Endothelial cell (in vitro differentiated cells): ENCODE results near the gene NDN. TPM values are rescaled to one million over a fixed set of nuclear protein-coding genes. Genes with fewer than 3 reads are reported as not detected.

Experiments
- DNase-seq: peaks from one replicate; pipeline ENCODE4 v3.0.0; 2021; ENCODE audit warnings: low spot score
- H3K27ac Mint-ChIP-seq: one replicate; pipeline ENCODE4 v1.8.0; 2021; ENCODE audit warnings: mixed read lengths, inconsistent platforms; ENCODE audit not compliant: unreplicated experiment
- H3K27me3 Mint-ChIP-seq: one replicate; pipeline ENCODE4 v1.8.0; 2021; ENCODE audit warnings: mild to moderate bottlenecking, moderate library complexity, mixed read lengths, inconsistent platforms; ENCODE audit not compliant: unreplicated experiment
- H3K36me3 Mint-ChIP-seq: one replicate; pipeline ENCODE4 v1.8.0; 2021; ENCODE audit warnings: mild to moderate bottlenecking, low read depth, mixed read lengths, inconsistent platforms; ENCODE audit not compliant: unreplicated experiment
- H3K4me1 Mint-ChIP-seq: one replicate; pipeline ENCODE4 v1.8.0; 2021; ENCODE audit warnings: mild to moderate bottlenecking, mixed read lengths, inconsistent platforms; ENCODE audit not compliant: unreplicated experiment
- H3K4me3 Mint-ChIP-seq: one replicate; pipeline ENCODE4 v1.8.0; 2021; ENCODE audit warnings: mild to moderate bottlenecking, mixed read lengths, inconsistent platforms; ENCODE audit not compliant: unreplicated experiment
- H3K9me3 Mint-ChIP-seq: one replicate; pipeline ENCODE4 v1.8.0; 2021; ENCODE audit warnings: mixed read lengths, inconsistent platforms; ENCODE audit not compliant: unreplicated experiment
- total RNA-seq: library from RNA; stranded (reverse); fragmentation: NEBNext Ultra II Directional; extraction: Animal tissue kit (Norgen Biotek cat#: 25700); gene quantifications from one replicate; pipeline ENCODE4 v1.2.1, GENCODE V29; 2021; ENCODE audit not compliant: unreplicated experiment
- TF ChIP-seq, protein P1 (sequence below): fragments of 200-600 bp; sonication (generic); IDR thresholded peaks from one replicate; pipeline ENCODE4 v1.5.0; 2021; ENCODE audit warnings: antibody characterized with exemption; ENCODE audit not compliant: unreplicated experiment

The NDN gene
- total RNA-seq, 1 donor from 2014 or later, result 54.7 TPM

DNA sequence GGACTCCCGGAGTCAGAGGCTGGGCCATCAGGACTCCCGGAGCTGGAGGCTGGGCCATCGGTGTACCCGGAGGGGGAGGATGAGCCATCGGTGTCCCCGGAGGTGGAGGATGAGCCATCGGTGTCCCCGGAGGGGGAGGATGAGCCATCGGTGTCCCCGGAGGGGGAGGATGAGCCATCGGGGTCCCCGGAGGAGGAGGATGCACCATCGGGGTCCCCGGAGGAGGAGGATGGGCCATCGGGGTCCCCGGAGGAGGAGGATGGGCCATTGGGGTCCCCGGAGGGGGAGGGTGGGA is 40.2 kb downstream of the NDN start:
- Mint-ChIP-seq H3K9me3 (peaks cover 7% of the 10 kb centered on the region), H3K4me1 (peaks cover 6% of the 10 kb centered on the region), H3K36me3 (peaks cover 5% of the 10 kb centered on the region), H3K27ac (no peak overlapping the region), H3K27me3 (peaks cover 1% of the 10 kb centered on the region), H3K4me3 (peak overlapping the region; percentile 85)
- DNase-seq, result no peak
- TF ChIP-seq, protein P1, sequence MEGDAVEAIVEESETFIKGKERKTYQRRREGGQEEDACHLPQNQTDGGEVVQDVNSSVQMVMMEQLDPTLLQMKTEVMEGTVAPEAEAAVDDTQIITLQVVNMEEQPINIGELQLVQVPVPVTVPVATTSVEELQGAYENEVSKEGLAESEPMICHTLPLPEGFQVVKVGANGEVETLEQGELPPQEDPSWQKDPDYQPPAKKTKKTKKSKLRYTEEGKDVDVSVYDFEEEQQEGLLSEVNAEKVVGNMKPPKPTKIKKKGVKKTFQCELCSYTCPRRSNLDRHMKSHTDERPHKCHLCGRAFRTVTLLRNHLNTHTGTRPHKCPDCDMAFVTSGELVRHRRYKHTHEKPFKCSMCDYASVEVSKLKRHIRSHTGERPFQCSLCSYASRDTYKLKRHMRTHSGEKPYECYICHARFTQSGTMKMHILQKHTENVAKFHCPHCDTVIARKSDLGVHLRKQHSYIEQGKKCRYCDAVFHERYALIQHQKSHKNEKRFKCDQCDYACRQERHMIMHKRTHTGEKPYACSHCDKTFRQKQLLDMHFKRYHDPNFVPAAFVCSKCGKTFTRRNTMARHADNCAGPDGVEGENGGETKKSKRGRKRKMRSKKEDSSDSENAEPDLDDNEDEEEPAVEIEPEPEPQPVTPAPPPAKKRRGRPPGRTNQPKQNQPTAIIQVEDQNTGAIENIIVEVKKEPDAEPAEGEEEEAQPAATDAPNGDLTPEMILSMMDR, result no peak

DNA sequence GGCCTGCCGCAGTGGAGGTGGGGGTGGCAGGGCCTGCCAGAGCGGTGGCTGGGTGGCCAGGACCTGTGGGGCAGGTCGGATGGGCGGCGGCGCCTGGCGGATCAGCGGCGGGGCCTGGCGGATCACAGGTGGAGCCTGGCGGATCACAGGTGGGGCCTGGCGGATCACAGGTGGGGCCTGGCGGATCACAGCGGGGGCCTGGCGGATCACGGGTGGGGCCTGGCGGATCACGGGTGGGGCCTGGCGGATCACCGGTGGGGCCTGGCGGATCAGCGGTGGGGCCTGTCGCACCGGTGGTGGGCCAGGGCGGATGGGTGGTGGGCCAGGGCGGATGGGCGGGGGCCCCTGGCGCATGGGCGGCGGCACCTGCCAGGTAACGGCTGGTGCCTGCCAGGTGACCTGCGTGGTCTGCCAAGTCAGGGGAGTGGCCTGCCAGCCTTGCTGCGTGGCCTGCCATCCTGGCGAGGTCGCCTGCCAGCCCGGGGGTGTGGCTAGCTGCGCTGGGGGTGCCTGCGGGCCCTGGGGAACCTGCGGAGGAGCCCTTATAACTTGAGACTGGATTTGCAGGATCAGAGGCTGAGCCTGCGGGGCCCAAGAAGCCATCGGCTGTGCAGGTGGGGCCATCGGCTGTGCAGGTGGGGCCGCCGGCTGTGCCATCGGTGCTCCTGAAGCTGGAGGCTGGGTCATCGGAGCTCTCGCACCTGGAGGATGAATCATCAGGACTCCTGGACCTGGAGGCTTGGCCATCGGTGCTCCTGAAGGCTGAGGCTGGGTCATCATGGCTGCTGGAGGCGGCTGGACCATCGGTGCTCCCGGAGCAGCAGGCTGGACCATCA is 40.7 kb downstream of the NDN start:
- Mint-ChIP-seq H3K4me3 (peak overlapping the region; percentile 85), H3K36me3 (peaks cover 5% of the 10 kb centered on the region), H3K4me1 (peaks cover 6% of the 10 kb centered on the region), H3K9me3 (peaks cover 7% of the 10 kb centered on the region), H3K27ac (no peak overlapping the region), H3K27me3 (peaks cover 1% of the 10 kb centered on the region)
- DNase-seq, result no peak
- TF ChIP-seq, protein P1, result no peak

DNA sequence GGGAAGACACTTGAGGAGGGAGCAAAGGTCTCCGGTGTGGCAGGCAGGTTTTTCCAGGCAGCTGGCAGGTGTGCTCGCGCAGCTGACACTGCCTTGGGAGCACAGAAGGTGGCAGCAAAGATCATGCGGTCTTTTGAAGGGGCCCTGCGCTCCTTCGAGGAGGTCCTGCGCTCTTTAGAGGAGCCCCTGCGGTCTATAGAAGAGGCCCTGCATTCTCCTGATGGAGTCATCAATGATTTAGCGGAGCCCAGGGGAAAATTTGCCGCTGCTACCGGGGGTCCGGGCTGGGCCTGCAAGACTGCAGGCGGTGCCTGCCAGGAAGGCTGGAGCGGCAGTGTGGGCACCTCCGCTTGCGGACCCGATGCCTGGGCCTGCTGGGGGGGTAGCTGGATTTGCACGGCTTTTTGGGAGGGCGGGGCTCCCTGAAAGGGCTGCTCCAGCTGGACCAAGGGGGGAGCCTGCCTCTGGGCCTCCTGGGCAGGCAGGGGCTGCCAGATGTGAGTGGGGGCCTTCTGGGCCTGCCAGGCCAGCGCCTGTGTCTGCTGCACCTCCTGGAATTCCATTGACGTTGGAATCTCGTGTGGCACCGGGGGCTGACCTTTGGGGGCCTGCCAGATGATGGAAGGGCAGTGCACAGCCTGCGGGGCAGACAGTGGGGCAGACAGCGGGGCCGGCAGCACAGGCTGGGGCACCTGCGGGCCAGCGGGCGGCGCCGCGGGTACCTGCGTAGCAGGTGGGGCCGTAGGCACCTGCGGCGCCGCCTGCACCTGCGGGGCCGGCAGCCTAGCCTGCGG is 41.5 kb downstream of the NDN start:
- H3K4me1 Mint-ChIP-seq, result peaks cover 6% of the 10 kb centered on the region
- H3K36me3 Mint-ChIP-seq, result peaks cover 5% of the 10 kb centered on the region
- TF ChIP-seq, protein P1, result no peak
- H3K9me3 Mint-ChIP-seq, result peaks cover 7% of the 10 kb centered on the region
- DNase-seq, result peak; percentile 29
- no peak overlapping the region for H3K27ac Mint-ChIP-seq
- no peak overlapping the region for H3K4me3 Mint-ChIP-seq
- peaks cover 1% of the 10 kb centered on the region for H3K27me3 Mint-ChIP-seq

DNA sequence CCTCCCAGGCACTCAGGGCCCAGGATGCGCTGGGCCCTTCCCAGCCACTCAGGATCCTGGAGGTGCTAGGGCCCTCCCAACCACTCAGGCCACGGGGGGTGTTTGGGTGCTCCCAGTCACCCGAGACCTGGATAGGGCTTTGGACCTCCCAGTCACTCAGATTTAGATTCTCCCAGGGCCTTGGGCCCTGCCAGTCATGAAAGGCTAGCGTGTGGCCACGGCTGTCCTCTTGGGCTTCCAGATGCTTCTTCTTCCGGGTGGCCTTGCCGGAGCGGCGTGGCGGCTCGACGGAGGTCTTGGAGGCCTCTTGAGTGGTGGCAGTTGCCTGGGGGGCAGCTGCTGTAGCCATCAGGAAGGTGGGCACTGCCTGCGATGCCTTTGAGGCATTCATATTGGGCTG is 42.3 kb downstream of the NDN start:
- Mint-ChIP-seq H3K9me3 (peaks cover 7% of the 10 kb centered on the region), H3K36me3 (peaks cover 5% of the 10 kb centered on the region), H3K27me3 (peaks cover 1% of the 10 kb centered on the region), H3K27ac (no peak overlapping the region), H3K4me1 (peaks cover 6% of the 10 kb centered on the region), H3K4me3 (no peak overlapping the region)
- DNase-seq, result no peak
- TF ChIP-seq, protein P1, result no peak
